ENCODE data around the gene CHRM3. TPM values are rescaled to one million over a fixed set of nuclear protein-coding genes. Genes with fewer than 3 reads are reported as not detected.

The CHRM3 gene
- total RNA-seq, 1 donor from 2014 or later, result 1.2 TPM

- Histone ChIP-seq H3K9me3 (no peaks in the 10 kb centered on the region), H3K27me3 (no peaks in the 10 kb centered on the region), H3K4me1 (no peaks in the 10 kb centered on the region), H3K4me3 (no peak overlapping the region), H3K27ac (no peak overlapping the region), H3K36me3 (no peaks in the 10 kb centered on the region)
- TF ChIP-seq POLR2A (IDR thresholded peaks at IDR 0.05), result no peak
- no peak for TF ChIP-seq POLR2AphosphoS5 (IDR thresholded peaks at IDR 0.05; ENCODE audit: insufficient read depth in 1 of 2, low read depth in 1 of 2)
- TF ChIP-seq CTCF (IDR thresholded peaks at IDR 0.05), result no peak
- intact Hi-C loops (cut with DNase I), result no loop called here
- DNase-seq (ENCODE audit: extremely low spot score in 2 of 2), result no peak
These were observed 36.5 kb downstream of the CHRM3 start for GRCh38 chr1:239422818-239423217.

GRCh38 chr1:239426821-239427475 is 40.6 kb downstream of the CHRM3 start:
- Histone ChIP-seq H3K9me3 (no peaks in the 10 kb centered on the region), H3K27me3 (no peaks in the 10 kb centered on the region), H3K27ac (no peak overlapping the region), H3K36me3 (no peaks in the 10 kb centered on the region), H3K4me3 (no peak overlapping the region), H3K4me1 (no peaks in the 10 kb centered on the region)
- intact Hi-C loops (cut with DNase I), result no loop called here
- TF ChIP-seq CTCF (IDR thresholded peaks at IDR 0.05) (no peak), POLR2AphosphoS5 (IDR thresholded peaks at IDR 0.05; ENCODE audit: insufficient read depth in 1 of 2, low read depth in 1 of 2) (no peak), POLR2A (IDR thresholded peaks at IDR 0.05) (no peak)
- DNase-seq (ENCODE audit: extremely low spot score in 2 of 2), result no peak

- H3K36me3 ChIP-seq, result no peaks in the 10 kb centered on the region
- intact Hi-C loops (cut with DNase I), result no loop called here
- no peak for TF ChIP-seq POLR2AphosphoS5 (IDR thresholded peaks at IDR 0.05; ENCODE audit: insufficient read depth in 1 of 2, low read depth in 1 of 2)
- TF ChIP-seq POLR2A (IDR thresholded peaks at IDR 0.05), result no peak
- TF ChIP-seq CTCF (IDR thresholded peaks at IDR 0.05), result no peak
- no peaks in the 10 kb centered on the region for H3K27me3 ChIP-seq
- no peaks in the 10 kb centered on the region for H3K4me1 ChIP-seq
- H3K9me3 ChIP-seq, result no peaks in the 10 kb centered on the region
- no peak overlapping the region for H3K27ac ChIP-seq
- no peak overlapping the region for H3K4me3 ChIP-seq
- DNase-seq (ENCODE audit: extremely low spot score in 2 of 2), result no peak
These were observed 41.3 kb downstream of the CHRM3 start for GRCh38 chr1:239427712-239428111.

GRCh38 chr1:239428120-239428710 is 41.8 kb downstream of the CHRM3 start:
- no peak overlapping the region for H3K4me3 ChIP-seq
- intact Hi-C loops (cut with DNase I), result no loop called here
- no peak for TF ChIP-seq POLR2AphosphoS5 (IDR thresholded peaks at IDR 0.05; ENCODE audit: insufficient read depth in 1 of 2, low read depth in 1 of 2)
- TF ChIP-seq CTCF (IDR thresholded peaks at IDR 0.05), result no peak
- TF ChIP-seq POLR2A (IDR thresholded peaks at IDR 0.05), result no peak
- no peaks in the 10 kb centered on the region for H3K4me1 ChIP-seq
- no peaks in the 10 kb centered on the region for H3K36me3 ChIP-seq
- DNase-seq (ENCODE audit: extremely low spot score in 2 of 2), result no peak
- H3K9me3 ChIP-seq, result no peaks in the 10 kb centered on the region
- H3K27ac ChIP-seq, result no peak overlapping the region
- H3K27me3 ChIP-seq, result no peaks in the 10 kb centered on the region

GRCh38 chr1:239429163-239429562 is 42.8 kb downstream of the CHRM3 start:
- Histone ChIP-seq H3K4me1 (no peaks in the 10 kb centered on the region), H3K36me3 (no peaks in the 10 kb centered on the region), H3K27ac (no peak overlapping the region), H3K27me3 (no peaks in the 10 kb centered on the region), H3K4me3 (no peak overlapping the region), H3K9me3 (no peaks in the 10 kb centered on the region)
- no peak for TF ChIP-seq POLR2AphosphoS5 (IDR thresholded peaks at IDR 0.05; ENCODE audit: insufficient read depth in 1 of 2, low read depth in 1 of 2)
- no peak for TF ChIP-seq POLR2A (IDR thresholded peaks at IDR 0.05)
- intact Hi-C loops (cut with DNase I), result no loop called here
- DNase-seq (ENCODE audit: extremely low spot score in 2 of 2), result no peak
